ENCODE results near the gene BOLA2B.

DNA sequence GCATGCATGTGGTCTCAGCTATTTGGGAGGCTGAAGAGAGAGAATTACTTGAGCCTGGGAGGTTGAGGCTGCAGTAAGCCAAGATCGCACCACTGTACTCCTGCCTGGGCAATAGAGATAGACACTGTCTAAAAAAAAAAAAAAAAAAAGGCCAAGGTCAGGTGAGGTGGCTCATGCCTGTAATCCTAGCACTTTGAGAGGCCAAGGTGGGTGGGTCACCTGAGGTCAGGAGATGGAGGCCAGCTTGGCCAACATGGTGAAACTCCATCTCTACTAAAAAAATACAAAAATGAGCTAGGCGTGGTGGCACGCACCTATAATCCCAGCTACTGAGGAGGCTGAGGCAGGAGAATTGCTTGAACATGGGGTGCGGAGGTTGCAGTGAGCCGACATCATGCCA lies 38.3 kb downstream of the BOLA2B start:
- TF ChIP-seq, protein P1, sequence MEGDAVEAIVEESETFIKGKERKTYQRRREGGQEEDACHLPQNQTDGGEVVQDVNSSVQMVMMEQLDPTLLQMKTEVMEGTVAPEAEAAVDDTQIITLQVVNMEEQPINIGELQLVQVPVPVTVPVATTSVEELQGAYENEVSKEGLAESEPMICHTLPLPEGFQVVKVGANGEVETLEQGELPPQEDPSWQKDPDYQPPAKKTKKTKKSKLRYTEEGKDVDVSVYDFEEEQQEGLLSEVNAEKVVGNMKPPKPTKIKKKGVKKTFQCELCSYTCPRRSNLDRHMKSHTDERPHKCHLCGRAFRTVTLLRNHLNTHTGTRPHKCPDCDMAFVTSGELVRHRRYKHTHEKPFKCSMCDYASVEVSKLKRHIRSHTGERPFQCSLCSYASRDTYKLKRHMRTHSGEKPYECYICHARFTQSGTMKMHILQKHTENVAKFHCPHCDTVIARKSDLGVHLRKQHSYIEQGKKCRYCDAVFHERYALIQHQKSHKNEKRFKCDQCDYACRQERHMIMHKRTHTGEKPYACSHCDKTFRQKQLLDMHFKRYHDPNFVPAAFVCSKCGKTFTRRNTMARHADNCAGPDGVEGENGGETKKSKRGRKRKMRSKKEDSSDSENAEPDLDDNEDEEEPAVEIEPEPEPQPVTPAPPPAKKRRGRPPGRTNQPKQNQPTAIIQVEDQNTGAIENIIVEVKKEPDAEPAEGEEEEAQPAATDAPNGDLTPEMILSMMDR (conservative IDR thresholded peaks at IDR 0.05 in 1 of 2, IDR thresholded peaks at IDR 0.05 in 1 of 2; ENCODE audit: extremely low read depth in 1 of 2, insufficient read depth in 1 of 2, low read depth in 1 of 2, low read length in 2 of 2) = no peak
- no peak for TF ChIP-seq EZH2 (IDR thresholded peaks at IDR 0.05; ENCODE audit: borderline replicate concordance, low read length)
